PFSK-1 (cell line): Measurements from ENCODE around the gene ARHGEF18.

Experiments used
- FOXP2 ChIP-seq: optimal IDR thresholded peaks from 2 replicates; pipeline ENCODE3; 2011; ENCODE audit warnings: borderline replicate concordance, control low read depth, inconsistent platforms; ENCODE audit not compliant: insufficient read depth; ENCODE audit errors: extremely low read length, extremely low read depth
- POLR2AphosphoS5 ChIP-seq: IDR thresholded peaks from 2 replicates; pipeline ENCODE4 v1.6.1; 2012; ENCODE audit warnings: low read depth, mild to moderate bottlenecking, control low read depth, low read length, moderate library complexity
- REST ChIP-seq, 2 experiments: IDR thresholded peaks; 2 replicates each; pipeline versions ENCODE4 v1.6.1 to v1.8.0; 2011 to 2012; ENCODE audit warnings: low read depth in 2 of 2, low read length in 2 of 2, control low read depth in 1 of 2, inconsistent platforms in 1 of 2, mild to moderate bottlenecking in 1 of 2, moderate library complexity in 1 of 2; ENCODE audit not compliant: insufficient read depth in 1 of 2
- SIN3A ChIP-seq: IDR thresholded peaks from 2 replicates; pipeline ENCODE4 v1.6.1; 2012; ENCODE audit warnings: mild to moderate bottlenecking, low read length, moderate library complexity, borderline replicate concordance; ENCODE audit not compliant: insufficient read depth
- TAF1 ChIP-seq: IDR thresholded peaks from 2 replicates; pipeline ENCODE4 v1.6.1; 2012; ENCODE audit warnings: low read length, control low read depth, borderline replicate concordance; ENCODE audit not compliant: insufficient read depth

ARHGEF18 gene

GRCh38 chr19:7307590-7308218, 41.0 kb upstream of the ARHGEF18 start:
- TF ChIP-seq SIN3A (no peak), FOXP2 (no peak), POLR2AphosphoS5 (no peak), REST (IDR thresholded peaks at IDR 0.05; ENCODE audit: insufficient read depth in 1 of 2, low read depth in 2 of 2, low read length in 2 of 2) (no peak), TAF1 (no peak)

- no peak for TF ChIP-seq TAF1
- no peak for TF ChIP-seq FOXP2
- no peak for TF ChIP-seq SIN3A
- TF ChIP-seq POLR2AphosphoS5: no peak
- no peak for TF ChIP-seq REST (IDR thresholded peaks at IDR 0.05; ENCODE audit: insufficient read depth in 1 of 2, low read depth in 2 of 2, low read length in 2 of 2)
Observed at GRCh38 chr19:7311911-7312310, 36.8 kb upstream of the ARHGEF18 start.

- TF ChIP-seq FOXP2: no peak
- no peak for TF ChIP-seq SIN3A
- no peak for TF ChIP-seq POLR2AphosphoS5
- TF ChIP-seq TAF1: no peak
Observed at GRCh38 chr19:7312816-7313215, 35.9 kb upstream of the ARHGEF18 start.

- TF ChIP-seq FOXP2 (no peak), SIN3A (no peak), POLR2AphosphoS5 (no peak), REST (IDR thresholded peaks at IDR 0.05; ENCODE audit: insufficient read depth in 1 of 2, low read depth in 2 of 2, low read length in 2 of 2) (no peak), TAF1 (no peak)
Observed at GRCh38 chr19:7318176-7318575, 30.6 kb upstream of the ARHGEF18 start.

- TF ChIP-seq SIN3A (no peak), FOXP2 (no peak), REST (IDR thresholded peaks at IDR 0.05; ENCODE audit: insufficient read depth in 1 of 2, low read depth in 2 of 2, low read length in 2 of 2) (no peak), POLR2AphosphoS5 (no peak), TAF1 (no peak)
Observed at GRCh38 chr19:7326105-7326877, 22.4 kb upstream of the ARHGEF18 start.
